ENCODE measurements around the gene CERT1. TPM values are rescaled to one million over a fixed set of nuclear protein-coding genes. Genes with fewer than 3 reads are reported as not detected.

Gene CERT1
- total and polyA plus RNA-seq, 2 donors (not counting 1 experiment from before 2014, with no cell fraction given), result 18.0 to 36.0 TPM

DNA sequence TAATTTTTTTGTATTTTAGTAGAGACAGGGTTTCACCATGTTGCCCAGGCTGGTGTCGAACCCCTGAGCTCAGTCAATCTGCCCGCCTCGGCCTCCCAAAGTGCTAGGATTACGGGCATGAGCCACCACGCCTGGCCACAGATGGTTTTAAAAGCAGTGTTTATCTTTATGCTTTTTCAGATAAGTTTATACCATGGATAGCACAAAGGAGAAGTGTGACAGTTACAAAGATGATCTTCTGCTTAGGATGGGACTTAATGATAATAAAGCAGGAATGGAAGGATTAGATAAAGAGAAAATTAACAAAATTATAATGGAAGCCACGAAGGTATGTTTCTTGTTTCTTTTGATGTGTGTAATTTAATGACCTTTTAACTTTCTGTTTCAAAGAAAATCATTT lies 35.4 kb upstream of the CERT1 start:
- no peaks in the 10 kb centered on the region for H3K36me3 ChIP-seq (ENCODE audit: control insufficient read depth, insufficient read depth, low read length)
- no peaks in the 10 kb centered on the region for H4K20me1 ChIP-seq (ENCODE audit: control insufficient read depth, extremely low read depth, insufficient read depth, low read length)
- H3K27ac ChIP-seq (ENCODE audit: insufficient read depth, low read length), result no peak overlapping the region
- no peak overlapping the region for H3K4me3 ChIP-seq (replicated peaks in 1 of 4; ENCODE audit: control extremely low read depth in 1 of 4, insufficient read depth in 1 of 4, low read depth in 3 of 4, low read length in 4 of 4)
- H2AFZ ChIP-seq (ENCODE audit: low read length), result no peak overlapping the region
- H3K9ac ChIP-seq (ENCODE audit: insufficient read depth, low read length), result no peak overlapping the region
- no peaks in the 10 kb centered on the region for H3K27me3 ChIP-seq (ENCODE audit: control insufficient read depth, insufficient read depth, low read length)
- TF ChIP-seq, protein P1, sequence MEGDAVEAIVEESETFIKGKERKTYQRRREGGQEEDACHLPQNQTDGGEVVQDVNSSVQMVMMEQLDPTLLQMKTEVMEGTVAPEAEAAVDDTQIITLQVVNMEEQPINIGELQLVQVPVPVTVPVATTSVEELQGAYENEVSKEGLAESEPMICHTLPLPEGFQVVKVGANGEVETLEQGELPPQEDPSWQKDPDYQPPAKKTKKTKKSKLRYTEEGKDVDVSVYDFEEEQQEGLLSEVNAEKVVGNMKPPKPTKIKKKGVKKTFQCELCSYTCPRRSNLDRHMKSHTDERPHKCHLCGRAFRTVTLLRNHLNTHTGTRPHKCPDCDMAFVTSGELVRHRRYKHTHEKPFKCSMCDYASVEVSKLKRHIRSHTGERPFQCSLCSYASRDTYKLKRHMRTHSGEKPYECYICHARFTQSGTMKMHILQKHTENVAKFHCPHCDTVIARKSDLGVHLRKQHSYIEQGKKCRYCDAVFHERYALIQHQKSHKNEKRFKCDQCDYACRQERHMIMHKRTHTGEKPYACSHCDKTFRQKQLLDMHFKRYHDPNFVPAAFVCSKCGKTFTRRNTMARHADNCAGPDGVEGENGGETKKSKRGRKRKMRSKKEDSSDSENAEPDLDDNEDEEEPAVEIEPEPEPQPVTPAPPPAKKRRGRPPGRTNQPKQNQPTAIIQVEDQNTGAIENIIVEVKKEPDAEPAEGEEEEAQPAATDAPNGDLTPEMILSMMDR (conservative IDR thresholded peaks at IDR 0.05 in 1 of 2, IDR thresholded peaks at IDR 0.05 in 1 of 2; ENCODE audit: low read depth in 1 of 2, low read length in 2 of 2), result no peak
- TF ChIP-seq EZH2 (IDR thresholded peaks at IDR 0.05; ENCODE audit: low read length, missing control alignments), result no peak
- no peak for DNase-seq (ENCODE audit: low read depth in 2 of 2)
- no peaks in the 10 kb centered on the region for H3K4me1 ChIP-seq (ENCODE audit: control insufficient read depth, extremely low read depth, insufficient read depth, low read length)
- H3K4me2 ChIP-seq (ENCODE audit: extremely low read depth, insufficient read depth, low read length), result no peak overlapping the region
- H3K79me2 ChIP-seq (ENCODE audit: control insufficient read depth, insufficient read depth, low read length), result peaks cover 6% of the 10 kb centered on the region
- H3K9me3 ChIP-seq (ENCODE audit: control insufficient read depth, insufficient read depth, low read depth, low read length), result no peaks in the 10 kb centered on the region

DNA sequence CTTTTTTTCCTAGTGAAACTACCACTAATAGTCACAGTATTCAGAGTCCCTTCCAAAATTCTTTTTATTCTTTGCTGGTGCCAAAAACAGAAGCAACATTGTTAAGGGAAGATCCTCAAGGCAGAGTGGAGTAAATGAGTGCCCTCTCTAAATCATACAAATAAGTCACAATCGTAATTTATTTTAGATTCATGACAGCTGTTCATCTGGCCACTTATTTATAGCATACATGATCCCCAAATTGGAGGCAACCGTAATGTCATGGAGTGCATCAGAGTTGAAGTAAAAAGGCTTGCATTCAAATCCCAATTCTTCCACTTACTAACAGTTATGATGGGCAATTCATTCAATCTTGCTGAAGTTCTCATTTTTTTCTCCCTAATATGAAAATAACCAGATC lies 33.7 kb upstream of the CERT1 start:
- Histone ChIP-seq H3K9ac (ENCODE audit: insufficient read depth, low read length) (no peak overlapping the region), H3K79me2 (ENCODE audit: control insufficient read depth, insufficient read depth, low read length) (peaks cover 8% of the 10 kb centered on the region), H3K4me3 (replicated peaks in 1 of 4; ENCODE audit: control extremely low read depth in 1 of 4, insufficient read depth in 1 of 4, low read depth in 3 of 4, low read length in 4 of 4) (no peak overlapping the region), H3K4me1 (ENCODE audit: control insufficient read depth, extremely low read depth, insufficient read depth, low read length) (no peaks in the 10 kb centered on the region), H3K36me3 (ENCODE audit: control insufficient read depth, insufficient read depth, low read length) (no peaks in the 10 kb centered on the region), H3K4me2 (ENCODE audit: extremely low read depth, insufficient read depth, low read length) (no peak overlapping the region), H3K9me3 (ENCODE audit: control insufficient read depth, insufficient read depth, low read depth, low read length) (no peaks in the 10 kb centered on the region), H3K27ac (ENCODE audit: insufficient read depth, low read length) (no peak overlapping the region), H2AFZ (ENCODE audit: low read length) (no peak overlapping the region), H3K27me3 (ENCODE audit: control insufficient read depth, insufficient read depth, low read length) (no peaks in the 10 kb centered on the region), H4K20me1 (ENCODE audit: control insufficient read depth, extremely low read depth, insufficient read depth, low read length) (no peaks in the 10 kb centered on the region)
- TF ChIP-seq, protein P1 (conservative IDR thresholded peaks at IDR 0.05 in 1 of 2, IDR thresholded peaks at IDR 0.05 in 1 of 2; ENCODE audit: low read depth in 1 of 2, low read length in 2 of 2), result no peak
- TF ChIP-seq EZH2 (IDR thresholded peaks at IDR 0.05; ENCODE audit: low read length, missing control alignments), result no peak
- DNase-seq (ENCODE audit: low read depth in 2 of 2), result no peak

DNA sequence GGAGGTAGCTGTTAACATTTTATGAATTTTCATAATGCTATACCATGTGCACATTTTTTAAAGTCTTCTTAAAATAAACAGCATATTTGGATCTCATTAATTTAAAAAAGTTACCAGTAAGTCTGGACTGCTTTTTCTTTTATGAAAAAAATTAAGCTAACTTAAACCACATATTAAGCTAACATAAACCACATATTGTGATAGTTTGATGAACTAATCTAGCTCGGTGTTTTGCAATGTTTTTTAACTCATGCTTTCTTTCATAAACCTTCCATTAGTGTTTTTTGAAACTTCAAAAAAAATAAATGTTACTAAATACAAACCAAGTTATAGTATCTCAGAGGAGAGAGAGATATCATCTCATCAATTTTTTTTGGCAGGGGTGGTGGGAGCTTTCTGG lies 26.8 kb upstream of the CERT1 start:
- no peaks in the 10 kb centered on the region for H3K4me1 ChIP-seq (ENCODE audit: control insufficient read depth, extremely low read depth, insufficient read depth, low read length)
- H3K9me3 ChIP-seq (ENCODE audit: control insufficient read depth, insufficient read depth, low read depth, low read length), result no peaks in the 10 kb centered on the region
- H3K4me3 ChIP-seq (replicated peaks in 1 of 4; ENCODE audit: control extremely low read depth in 1 of 4, insufficient read depth in 1 of 4, low read depth in 3 of 4, low read length in 4 of 4), result no peak overlapping the region
- no peaks in the 10 kb centered on the region for H3K36me3 ChIP-seq (ENCODE audit: control insufficient read depth, insufficient read depth, low read length)
- H4K20me1 ChIP-seq (ENCODE audit: control insufficient read depth, extremely low read depth, insufficient read depth, low read length), result no peaks in the 10 kb centered on the region
- TF ChIP-seq, protein P1 (conservative IDR thresholded peaks at IDR 0.05 in 1 of 2, IDR thresholded peaks at IDR 0.05 in 1 of 2; ENCODE audit: low read depth in 1 of 2, low read length in 2 of 2), result no peak
- TF ChIP-seq EZH2 (IDR thresholded peaks at IDR 0.05; ENCODE audit: low read length, missing control alignments), result no peak
- no peak overlapping the region for H2AFZ ChIP-seq (ENCODE audit: low read length)
- H3K79me2 ChIP-seq (ENCODE audit: control insufficient read depth, insufficient read depth, low read length), result peaks cover 39% of the 10 kb centered on the region
- DNase-seq (ENCODE audit: low read depth in 2 of 2), result peak in 1 of 2 donors; percentile 39
- H3K27me3 ChIP-seq (ENCODE audit: control insufficient read depth, insufficient read depth, low read length), result no peaks in the 10 kb centered on the region
- H3K4me2 ChIP-seq (ENCODE audit: extremely low read depth, insufficient read depth, low read length), result no peak overlapping the region
- no peak overlapping the region for H3K27ac ChIP-seq (ENCODE audit: insufficient read depth, low read length)
- H3K9ac ChIP-seq (ENCODE audit: insufficient read depth, low read length), result no peak overlapping the region

All from fibroblast of lung (primary cell).